ENCODE results near the gene PAPSS1.

Gene PAPSS1

DNA sequence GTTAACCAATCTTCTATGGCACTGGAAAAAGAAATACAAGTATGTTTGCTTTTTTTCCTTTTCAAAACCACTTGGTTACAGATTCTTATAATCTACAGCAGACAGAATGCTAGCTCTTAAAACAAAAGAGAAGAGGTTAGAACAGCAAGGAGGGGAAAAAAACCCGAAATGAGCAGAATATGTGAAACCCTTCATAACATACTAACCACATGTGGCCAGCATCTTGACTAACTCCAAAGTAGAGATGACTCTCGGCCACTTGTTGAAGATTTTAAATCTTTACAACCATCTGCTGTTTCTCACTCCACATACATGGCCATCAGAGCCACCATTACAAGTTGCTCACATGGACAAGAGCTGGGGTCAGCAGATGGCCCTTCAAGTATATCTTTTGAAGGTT is 100.3 kb downstream of the PAPSS1 start:
- no peak for DNase-seq

DNA sequence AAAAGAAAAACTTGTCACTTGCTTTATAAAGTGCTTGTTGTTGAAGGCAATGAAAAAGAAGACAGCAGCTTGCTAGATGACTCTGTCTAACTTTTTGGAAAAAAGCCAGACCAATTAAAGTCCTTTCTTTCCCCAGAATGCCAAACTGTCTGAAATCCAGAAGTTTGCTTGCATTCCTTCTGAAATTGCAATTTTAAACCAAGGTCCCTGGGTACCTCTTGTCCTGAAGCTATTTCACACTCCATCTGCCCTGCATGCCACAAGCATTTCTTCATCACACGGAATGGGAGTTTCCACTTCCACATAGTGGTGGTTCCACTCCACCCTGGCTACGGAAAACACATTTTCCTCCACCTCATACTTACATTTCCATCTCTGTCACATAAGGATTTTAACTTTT is 101.0 kb downstream of the PAPSS1 start:
- peak; percentile 12 for DNase-seq

DNA sequence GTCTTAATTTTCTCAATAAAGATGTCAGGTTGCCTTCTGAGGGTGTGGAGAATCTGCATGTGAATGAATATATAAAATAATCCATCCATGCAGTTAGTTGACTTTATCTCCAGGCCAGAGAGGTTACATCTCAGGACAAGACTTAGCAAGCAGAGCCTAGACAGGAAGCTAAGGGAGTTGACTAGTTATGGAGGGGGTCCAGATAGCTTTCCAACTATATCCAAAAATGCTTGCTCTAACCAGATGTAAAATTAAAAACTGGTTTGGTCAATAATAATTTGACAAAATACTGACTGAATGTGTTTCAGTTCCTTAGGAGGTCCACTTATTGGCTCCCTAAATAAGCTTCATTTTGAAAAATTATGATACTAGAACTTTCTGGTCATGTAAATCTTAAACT is 101.4 kb downstream of the PAPSS1 start:
- DNase-seq, result no peak

- DNase-seq, result no peak
Observed at GRCh38 chr4:107616838-107617389, 103.1 kb downstream of the PAPSS1 start.

GRCh38 chr4:107615809-107616208 is 104.2 kb downstream of the PAPSS1 start:
- no peak for DNase-seq

DNA sequence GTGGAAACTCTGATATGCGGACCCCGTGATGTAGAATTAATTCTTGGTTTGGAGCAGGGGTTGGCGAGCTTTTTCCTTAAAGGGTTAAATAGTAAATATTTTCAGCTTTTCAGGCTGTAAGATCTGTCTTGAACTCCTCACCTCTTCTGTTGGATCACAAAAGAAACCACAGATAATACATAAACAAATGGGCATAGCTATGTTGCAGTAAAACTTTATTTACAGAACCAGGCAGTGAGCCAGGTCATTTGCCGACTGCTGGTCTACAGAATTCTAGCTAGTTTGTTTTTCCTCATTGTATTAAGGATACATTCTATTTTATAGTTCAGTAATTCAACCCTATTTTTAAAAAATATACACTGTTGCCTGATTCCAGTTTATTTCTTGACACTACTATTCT is 116.6 kb downstream of the PAPSS1 start:
- no peak for DNase-seq

DNA sequence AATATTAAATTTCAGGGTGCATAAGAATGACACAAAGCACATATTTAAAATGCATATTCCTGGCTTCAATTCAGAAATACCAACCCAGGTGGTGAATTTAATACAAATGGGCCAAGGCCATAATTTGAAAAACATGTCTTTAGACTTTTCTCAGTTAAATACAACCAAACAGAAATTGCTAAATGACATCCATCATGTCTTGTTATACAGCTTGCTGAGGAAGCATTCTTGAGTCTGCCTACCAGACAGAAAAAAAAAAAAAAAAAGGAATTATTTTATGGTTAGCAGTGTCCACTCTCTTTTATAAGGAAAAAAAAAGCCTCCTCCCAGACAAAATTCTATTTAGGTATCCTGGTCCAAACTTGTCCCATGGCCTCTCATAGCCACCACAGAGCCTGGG is 119.1 kb downstream of the PAPSS1 start:
- DNase-seq, result no peak

DNA sequence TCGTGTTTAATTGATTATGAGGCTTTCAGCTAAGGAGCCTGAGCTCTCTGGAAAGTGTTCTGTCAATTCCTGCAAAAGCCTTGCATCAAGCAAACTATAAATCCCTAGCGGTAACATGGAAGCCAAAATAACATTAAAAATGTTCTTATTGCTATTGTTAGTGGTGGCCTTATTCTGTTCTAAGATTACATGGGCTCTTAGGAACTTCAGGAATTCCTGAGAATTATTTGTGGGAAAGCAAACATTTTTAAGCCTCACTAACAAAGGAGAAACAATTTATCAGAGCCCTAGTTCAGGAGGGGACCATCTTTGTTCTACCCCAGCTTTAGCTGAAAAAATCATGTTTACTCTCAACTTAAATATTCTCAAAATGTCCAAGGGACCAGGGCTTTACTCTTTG is 119.6 kb downstream of the PAPSS1 start:
- no peak for DNase-seq

- no peak for DNase-seq
Observed at GRCh38 chr4:107599841-107600240, 120.2 kb downstream of the PAPSS1 start.

DNA sequence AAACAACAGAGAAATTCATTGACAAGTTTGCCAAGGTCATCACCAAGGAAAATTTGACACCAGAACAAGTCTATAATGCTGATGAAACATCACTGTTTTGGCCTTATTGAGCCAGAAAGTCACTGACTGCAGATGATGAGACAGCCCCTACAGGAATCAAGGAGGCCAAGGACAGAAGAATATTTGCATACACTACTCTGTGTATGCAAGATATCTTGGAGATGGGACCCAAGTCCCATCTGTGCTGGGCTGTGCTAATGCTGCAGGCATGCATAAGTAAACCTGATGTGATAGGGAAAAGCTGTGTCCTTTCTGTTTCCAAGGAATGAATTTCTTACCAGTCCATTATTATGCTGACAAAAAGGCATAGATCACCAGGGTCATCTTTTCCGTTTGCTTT is 126.8 kb downstream of the PAPSS1 start:
- DNase-seq, result no peak

DNA sequence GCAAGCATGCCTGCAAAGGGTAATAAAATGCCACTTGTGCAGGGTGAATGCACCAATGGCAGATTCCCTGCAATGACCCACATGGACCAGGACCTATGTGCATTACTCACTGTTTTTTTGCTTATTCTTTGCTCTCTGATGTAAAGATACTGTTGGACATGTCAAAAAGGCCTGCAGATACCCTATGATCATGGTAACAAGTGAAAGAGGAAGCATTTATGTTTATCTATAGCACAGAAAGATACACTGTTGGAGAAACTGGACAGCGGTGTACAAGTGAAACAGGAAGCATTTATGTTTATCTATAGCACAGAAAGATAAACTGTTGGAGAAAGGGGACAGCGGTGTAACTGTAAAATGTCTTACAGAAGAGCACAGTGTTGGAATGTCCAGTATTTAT is 127.5 kb downstream of the PAPSS1 start:
- DNase-seq, result peak; percentile 7

- DNase-seq, result no peak
Observed at GRCh38 chr4:107589269-107589668, 130.8 kb downstream of the PAPSS1 start.

GRCh38 chr4:107586371-107586770 is 133.7 kb downstream of the PAPSS1 start:
- no peak for DNase-seq

- DNase-seq, result no peak
Observed at GRCh38 chr4:107579099-107579498, 140.9 kb downstream of the PAPSS1 start.

DNA sequence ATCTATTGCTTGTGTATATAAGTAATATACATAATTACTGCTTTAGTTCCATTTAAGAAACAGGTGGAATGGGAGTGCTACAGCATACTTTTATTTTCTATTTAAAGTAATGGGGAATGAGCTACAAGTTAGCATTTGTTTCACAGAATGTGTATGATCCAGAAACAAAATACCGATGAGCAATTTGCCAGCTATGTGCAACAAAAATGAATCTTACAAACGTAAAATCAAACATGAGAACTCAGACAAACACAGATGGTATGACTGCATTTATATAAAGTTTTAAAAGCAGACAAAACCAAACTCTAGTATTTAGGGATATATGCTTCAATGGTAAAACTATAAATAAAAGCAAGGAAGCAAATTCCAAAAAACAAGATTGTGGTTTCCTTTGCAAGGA is 141.7 kb downstream of the PAPSS1 start:
- no peak for DNase-seq

DNA sequence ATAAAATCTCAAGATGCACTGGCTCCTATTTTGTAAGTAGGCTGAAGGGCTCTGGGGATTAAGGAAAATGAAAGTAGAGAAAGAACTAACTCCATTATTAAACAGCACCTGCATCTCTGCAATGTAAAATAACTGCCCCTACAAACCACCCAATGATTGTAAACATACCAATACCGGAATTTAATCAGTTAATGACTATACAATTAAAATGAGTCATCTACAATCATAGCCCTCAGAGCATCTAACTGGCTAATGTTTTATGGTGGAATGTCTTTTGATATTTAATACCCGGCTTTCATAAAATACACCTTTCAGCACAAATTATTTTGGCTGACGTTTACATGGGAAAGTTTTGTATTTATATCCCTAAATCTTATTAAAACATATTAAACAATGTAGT is 142.3 kb downstream of the PAPSS1 start:
- no peak for DNase-seq

- DNase-seq, result no peak
Observed at GRCh38 chr4:107575243-107575642, 144.8 kb downstream of the PAPSS1 start.

DNA sequence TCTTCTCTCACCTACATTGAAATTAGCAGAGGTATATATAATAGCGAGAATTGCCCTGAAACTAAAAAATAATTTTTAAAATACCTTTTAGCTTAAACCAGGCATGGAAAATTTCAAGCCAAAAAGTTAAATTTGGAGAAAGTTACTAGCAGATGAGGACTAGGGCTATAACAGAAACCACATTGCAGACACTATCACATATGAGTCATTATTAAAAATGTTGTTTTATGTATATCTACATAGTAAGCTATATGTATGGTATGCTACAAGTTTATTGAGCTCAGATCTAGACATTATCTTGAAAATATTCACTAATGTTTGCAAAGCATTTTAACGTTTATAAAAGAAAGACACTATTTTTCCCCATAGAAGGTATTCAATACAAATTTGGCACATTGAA is 147.8 kb downstream of the PAPSS1 start:
- no peak for DNase-seq

- no peak for DNase-seq
Observed at GRCh38 chr4:107570952-107571351, 149.1 kb downstream of the PAPSS1 start.

GRCh38 chr4:107564326-107564725 is 155.7 kb downstream of the PAPSS1 start:
- no peak for DNase-seq
